ENCODE results near the gene CNTNAP4.

CNTNAP4 gene

DNA sequence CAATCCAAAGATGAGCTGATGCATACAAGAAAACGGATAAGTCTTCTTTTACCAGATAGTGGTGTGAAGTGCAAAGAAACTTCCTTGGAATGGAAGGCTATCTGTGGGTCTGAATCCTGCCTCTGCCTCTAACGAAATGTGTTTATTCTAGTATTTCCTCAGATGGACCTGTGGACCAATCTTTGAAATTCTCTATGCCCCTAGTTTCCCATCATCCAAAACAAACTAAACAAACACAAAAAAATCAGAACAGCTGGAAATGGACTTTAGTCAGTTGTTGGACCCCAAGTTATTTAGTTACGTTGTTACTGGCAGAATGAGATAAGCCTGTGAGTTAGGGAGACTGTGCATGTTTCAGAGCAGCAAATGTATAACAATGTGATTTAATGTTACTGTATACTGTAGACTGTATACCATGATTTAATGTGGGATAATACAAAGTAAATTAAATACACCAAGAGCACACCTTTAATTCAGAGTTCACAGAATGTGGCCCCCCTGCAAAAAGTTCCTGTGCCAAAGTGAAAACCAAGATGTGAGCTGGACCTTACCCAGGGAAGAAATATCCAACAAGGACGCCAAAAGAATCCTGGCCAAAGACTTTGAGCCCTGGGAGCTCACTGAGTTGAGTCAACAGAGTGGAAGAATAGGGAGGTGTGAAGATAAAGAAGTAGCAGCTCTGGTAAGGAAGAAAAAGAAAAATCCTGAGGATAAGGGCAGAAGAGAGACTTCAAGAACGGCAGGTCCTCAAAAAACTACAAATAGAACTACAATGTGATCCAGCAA, 255.2 kb downstream of the CNTNAP4 start:
- no peaks in the 10 kb centered on the region for H3K36me3 ChIP-seq (replicated peaks)
- H3K27me3 ChIP-seq (replicated peaks): no peaks in the 10 kb centered on the region
- DNase-seq: no peak
- no peak overlapping the region for H3K4me3 ChIP-seq (ENCODE audit: low read depth, low read length)
- in situ Hi-C loops (cut with HindIII; ENCODE audit: low pct_ligation_motif_present, low sequenced_read_pairs): no loop called here
- no peak overlapping the region for H3K27ac ChIP-seq
- TF ChIP-seq, protein P1, sequence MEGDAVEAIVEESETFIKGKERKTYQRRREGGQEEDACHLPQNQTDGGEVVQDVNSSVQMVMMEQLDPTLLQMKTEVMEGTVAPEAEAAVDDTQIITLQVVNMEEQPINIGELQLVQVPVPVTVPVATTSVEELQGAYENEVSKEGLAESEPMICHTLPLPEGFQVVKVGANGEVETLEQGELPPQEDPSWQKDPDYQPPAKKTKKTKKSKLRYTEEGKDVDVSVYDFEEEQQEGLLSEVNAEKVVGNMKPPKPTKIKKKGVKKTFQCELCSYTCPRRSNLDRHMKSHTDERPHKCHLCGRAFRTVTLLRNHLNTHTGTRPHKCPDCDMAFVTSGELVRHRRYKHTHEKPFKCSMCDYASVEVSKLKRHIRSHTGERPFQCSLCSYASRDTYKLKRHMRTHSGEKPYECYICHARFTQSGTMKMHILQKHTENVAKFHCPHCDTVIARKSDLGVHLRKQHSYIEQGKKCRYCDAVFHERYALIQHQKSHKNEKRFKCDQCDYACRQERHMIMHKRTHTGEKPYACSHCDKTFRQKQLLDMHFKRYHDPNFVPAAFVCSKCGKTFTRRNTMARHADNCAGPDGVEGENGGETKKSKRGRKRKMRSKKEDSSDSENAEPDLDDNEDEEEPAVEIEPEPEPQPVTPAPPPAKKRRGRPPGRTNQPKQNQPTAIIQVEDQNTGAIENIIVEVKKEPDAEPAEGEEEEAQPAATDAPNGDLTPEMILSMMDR (IDR thresholded peaks at IDR 0.05; ENCODE audit: low read depth, low read length, missing control alignments): no peak

- Histone ChIP-seq H3K27me3 (replicated peaks) (no peaks in the 10 kb centered on the region), H3K36me3 (replicated peaks) (no peaks in the 10 kb centered on the region), H3K4me3 (ENCODE audit: low read depth, low read length) (no peak overlapping the region), H3K27ac (no peak overlapping the region)
- in situ Hi-C loops (cut with HindIII; ENCODE audit: low pct_ligation_motif_present, low sequenced_read_pairs): no loop called here
- DNase-seq: no peak
- TF ChIP-seq, protein P1 (IDR thresholded peaks at IDR 0.05; ENCODE audit: low read depth, low read length, missing control alignments): no peak
Observed at GRCh38 chr16:76539609-76540008, 262.4 kb downstream of the CNTNAP4 start.

DNA sequence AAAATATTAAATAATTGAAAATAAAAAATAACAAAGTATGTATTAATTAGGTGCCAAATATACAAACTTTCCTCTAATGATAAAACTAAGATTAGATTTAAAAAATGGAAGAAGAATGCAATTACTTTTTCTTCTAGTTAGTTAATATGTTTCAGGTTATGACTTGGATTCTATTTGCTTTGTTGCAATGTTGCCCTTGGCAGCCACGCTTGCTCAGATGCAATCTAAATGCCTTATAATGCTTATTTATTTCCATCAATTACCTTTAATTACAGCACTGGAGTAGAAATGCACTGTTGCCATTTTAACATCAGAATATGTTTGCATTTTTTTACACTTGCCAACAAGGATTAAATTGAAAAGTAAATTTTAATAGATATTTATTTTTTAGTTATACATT, 263.9 kb downstream of the CNTNAP4 start:
- Histone ChIP-seq H3K27ac (no peak overlapping the region), H3K4me3 (ENCODE audit: low read depth, low read length) (no peak overlapping the region), H3K36me3 (replicated peaks) (no peaks in the 10 kb centered on the region), H3K27me3 (replicated peaks) (no peaks in the 10 kb centered on the region)
- in situ Hi-C loops (cut with HindIII; ENCODE audit: low pct_ligation_motif_present, low sequenced_read_pairs): no loop called here
- DNase-seq: no peak
- TF ChIP-seq, protein P1 (IDR thresholded peaks at IDR 0.05; ENCODE audit: low read depth, low read length, missing control alignments): no peak

DNA sequence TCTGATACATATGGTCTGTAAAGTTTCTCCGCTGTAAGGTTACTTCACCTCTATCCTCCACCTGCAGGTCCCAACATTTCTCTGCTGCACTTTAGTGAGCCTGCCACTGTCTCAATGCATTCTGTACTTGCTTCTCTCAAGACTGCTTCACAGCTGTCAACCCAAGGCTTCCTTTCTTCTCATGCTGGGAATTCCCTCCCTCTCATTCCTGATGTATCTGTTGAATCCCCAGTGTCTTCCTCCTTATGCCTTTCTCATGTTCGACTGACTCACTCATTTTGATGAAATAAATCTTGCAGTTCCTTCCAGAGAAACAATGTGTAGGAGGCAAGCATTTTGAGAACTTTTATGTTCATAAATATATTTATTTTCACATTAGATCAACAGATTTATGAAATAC, 288.3 kb downstream of the CNTNAP4 start:
- DNase-seq: no peak
- H3K36me3 ChIP-seq (replicated peaks): no peaks in the 10 kb centered on the region
- in situ Hi-C loops (cut with HindIII; ENCODE audit: low pct_ligation_motif_present, low sequenced_read_pairs): no loop called here
- H3K27ac ChIP-seq: no peak overlapping the region
- TF ChIP-seq, protein P1 (IDR thresholded peaks at IDR 0.05; ENCODE audit: low read depth, low read length, missing control alignments): no peak
- H3K27me3 ChIP-seq (replicated peaks): no peaks in the 10 kb centered on the region
- no peak overlapping the region for H3K4me3 ChIP-seq (ENCODE audit: low read depth, low read length)

GRCh38 chr16:76571755-76572154, 294.6 kb downstream of the CNTNAP4 start:
- no peak overlapping the region for H3K4me3 ChIP-seq (ENCODE audit: low read depth, low read length)
- no peak overlapping the region for H3K27ac ChIP-seq
- H3K27me3 ChIP-seq (replicated peaks): no peaks in the 10 kb centered on the region
- DNase-seq: no peak
- TF ChIP-seq, protein P1 (IDR thresholded peaks at IDR 0.05; ENCODE audit: low read depth, low read length, missing control alignments): no peak
- in situ Hi-C loops (cut with HindIII; ENCODE audit: low pct_ligation_motif_present, low sequenced_read_pairs): no loop called here
- no peaks in the 10 kb centered on the region for H3K36me3 ChIP-seq (replicated peaks)

DNA sequence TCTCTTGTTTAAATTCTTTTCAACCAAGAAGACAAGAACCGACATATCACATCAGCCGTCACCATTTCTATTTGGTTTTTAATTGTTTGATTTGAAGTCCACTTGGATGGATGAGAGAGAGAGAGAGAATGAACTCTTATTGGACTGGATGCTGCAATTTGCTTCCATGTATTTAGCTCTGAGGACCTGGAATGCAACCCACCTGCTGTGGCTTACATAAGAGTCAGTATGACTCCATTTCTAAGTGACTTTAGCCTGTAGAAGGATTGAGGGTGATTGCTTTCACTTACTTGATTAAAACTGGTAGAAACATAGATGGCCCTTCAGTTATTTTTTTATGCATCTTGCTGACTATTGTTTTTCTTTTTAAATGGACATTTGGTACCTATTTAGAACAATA, 296.1 kb downstream of the CNTNAP4 start:
- in situ Hi-C loops (cut with HindIII; ENCODE audit: low pct_ligation_motif_present, low sequenced_read_pairs): no loop called here
- Histone ChIP-seq H3K27me3 (replicated peaks) (no peaks in the 10 kb centered on the region), H3K4me3 (ENCODE audit: low read depth, low read length) (no peak overlapping the region), H3K36me3 (replicated peaks) (no peaks in the 10 kb centered on the region), H3K27ac (no peak overlapping the region)
- no peak for DNase-seq
- TF ChIP-seq, protein P1 (IDR thresholded peaks at IDR 0.05; ENCODE audit: low read depth, low read length, missing control alignments): no peak
